Measurements from ENCODE around the gene LZTR1.
"Not testable (repeated sequence)": the region's sequence is repeated elsewhere in the genome, so short reads cannot be mapped to it uniquely, and the experiment has no call there.

The LZTR1 gene

GRCh38 chr22:21018314-21018713 lies 36.2 kb downstream of the LZTR1 start:
- DNase-seq = no peak

- peak; percentile 70 for DNase-seq
Measured at GRCh38 chr22:21020802-21021429, 38.8 kb downstream of the LZTR1 start.

GRCh38 chr22:21022507-21022906 lies 40.4 kb downstream of the LZTR1 start:
- DNase-seq = no peak

- no peak for DNase-seq
Measured at GRCh38 chr22:21022955-21023614, 41.0 kb downstream of the LZTR1 start.

GRCh38 chr22:21025266-21025665 lies 43.2 kb downstream of the LZTR1 start:
- no peak for DNase-seq

- no peak for DNase-seq
Measured at GRCh38 chr22:21025763-21026755, 44.0 kb downstream of the LZTR1 start.

- no peak for DNase-seq
Measured at GRCh38 chr22:21026783-21027692, 44.9 kb downstream of the LZTR1 start.

GRCh38 chr22:21028277-21029251 lies 46.5 kb downstream of the LZTR1 start:
- DNase-seq = no peak

- no peak for DNase-seq
Measured at GRCh38 chr22:21029486-21030025, 47.5 kb downstream of the LZTR1 start.

- DNase-seq = no peak
Measured at GRCh38 chr22:21030032-21030431, 47.9 kb downstream of the LZTR1 start.

- DNase-seq = no peak
Measured at GRCh38 chr22:21030621-21031544, 48.8 kb downstream of the LZTR1 start.

- no peak for DNase-seq
Measured at GRCh38 chr22:21031545-21032036, 49.5 kb downstream of the LZTR1 start.

- DNase-seq = peak; percentile 40
Measured at GRCh38 chr22:21032037-21032867, 50.2 kb downstream of the LZTR1 start, which contains the start of gene SLC7A4. Gene SLC7A4, minus strand, starts transcription at chr22:21032561. Its CDS starts 749 bp downstream, at chr22:21031812.

GRCh38 chr22:21032868-21033688 lies 51.0 kb downstream of the LZTR1 start:
- no peak for DNase-seq

- DNase-seq = no peak
Measured at GRCh38 chr22:21033895-21034294, 51.8 kb downstream of the LZTR1 start.

- DNase-seq = no peak
Measured at GRCh38 chr22:21034989-21035388, 52.9 kb downstream of the LZTR1 start.

GRCh38 chr22:21038405-21038804 lies 56.3 kb downstream of the LZTR1 start:
- DNase-seq = no peak

- not testable (repeated sequence) for DNase-seq
Measured at GRCh38 chr22:21039158-21039557, 57.1 kb downstream of the LZTR1 start.
